Neural progenitor cell (in vitro differentiated cells): ENCODE results near the gene KCNJ14.

Experiments
- EZH2 ChIP-seq: fragments of 200-600 bp; sonication (generic); IDR thresholded peaks from 2 replicates; pipeline ENCODE4 v1.6.1; 2017; ENCODE audit warnings: antibody characterized with exemption, mild to moderate bottlenecking, moderate library complexity
- TF ChIP-seq, protein P1 (sequence below): fragments of 200-600 bp; sonication (generic); IDR thresholded peaks from 2 replicates; pipeline ENCODE4 v1.5.1; 2017; ENCODE audit warnings: antibody characterized with exemption, mild to moderate bottlenecking

DNA sequence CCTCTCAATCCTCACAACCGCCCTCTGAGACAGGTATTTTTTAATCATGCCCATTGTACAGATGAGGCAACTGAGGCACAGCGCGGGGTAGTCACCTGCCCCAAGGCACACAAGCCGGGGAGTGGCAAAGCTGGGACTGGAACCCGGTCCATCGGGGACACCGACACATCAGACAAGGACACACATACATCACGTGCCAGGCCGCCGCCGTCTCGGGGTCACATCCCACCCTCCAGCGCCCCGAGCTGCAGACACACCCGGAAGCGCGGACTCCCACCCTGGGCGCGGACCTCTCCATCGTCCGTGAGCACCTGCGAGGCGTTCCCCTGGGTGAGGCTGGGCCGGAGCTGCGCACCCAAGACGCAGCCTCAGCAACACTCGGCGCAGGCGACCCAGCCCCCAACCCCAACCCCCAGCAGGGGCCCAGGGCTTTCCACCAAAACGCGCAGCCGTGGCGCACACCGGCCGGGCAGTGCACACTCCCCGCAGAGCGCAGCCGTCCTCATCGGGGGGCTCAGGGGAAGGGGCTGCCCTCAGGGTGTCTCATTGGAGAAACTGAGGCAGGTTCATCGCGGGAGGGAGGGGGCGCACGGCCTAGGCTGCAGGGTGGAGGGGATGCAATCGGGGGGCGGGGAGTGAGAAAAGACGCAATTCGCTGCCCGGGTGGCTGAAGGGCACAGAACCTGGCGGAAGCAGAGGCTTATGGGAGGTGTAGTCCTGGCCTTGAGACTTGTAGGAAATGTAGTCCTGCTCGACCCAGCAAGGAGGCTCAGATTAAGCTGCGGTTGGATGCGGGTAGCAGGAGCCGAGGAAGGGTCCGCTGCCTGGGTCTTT lies 58.1 kb downstream of the KCNJ14 start:
- TF ChIP-seq, protein P1, sequence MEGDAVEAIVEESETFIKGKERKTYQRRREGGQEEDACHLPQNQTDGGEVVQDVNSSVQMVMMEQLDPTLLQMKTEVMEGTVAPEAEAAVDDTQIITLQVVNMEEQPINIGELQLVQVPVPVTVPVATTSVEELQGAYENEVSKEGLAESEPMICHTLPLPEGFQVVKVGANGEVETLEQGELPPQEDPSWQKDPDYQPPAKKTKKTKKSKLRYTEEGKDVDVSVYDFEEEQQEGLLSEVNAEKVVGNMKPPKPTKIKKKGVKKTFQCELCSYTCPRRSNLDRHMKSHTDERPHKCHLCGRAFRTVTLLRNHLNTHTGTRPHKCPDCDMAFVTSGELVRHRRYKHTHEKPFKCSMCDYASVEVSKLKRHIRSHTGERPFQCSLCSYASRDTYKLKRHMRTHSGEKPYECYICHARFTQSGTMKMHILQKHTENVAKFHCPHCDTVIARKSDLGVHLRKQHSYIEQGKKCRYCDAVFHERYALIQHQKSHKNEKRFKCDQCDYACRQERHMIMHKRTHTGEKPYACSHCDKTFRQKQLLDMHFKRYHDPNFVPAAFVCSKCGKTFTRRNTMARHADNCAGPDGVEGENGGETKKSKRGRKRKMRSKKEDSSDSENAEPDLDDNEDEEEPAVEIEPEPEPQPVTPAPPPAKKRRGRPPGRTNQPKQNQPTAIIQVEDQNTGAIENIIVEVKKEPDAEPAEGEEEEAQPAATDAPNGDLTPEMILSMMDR = no peak
- no peak for TF ChIP-seq EZH2
